SU-DHL-6 (cell line): ENCODE data around the gene LRRN3.

Experiments used
- H2AFZ ChIP-seq: fragments of 200-600 bp; sonication (generic); 2 replicates; pipeline ENCODE4 v1.6.1; 2014; ENCODE audit warnings: low read depth, mild to moderate bottlenecking, moderate library complexity, mixed read lengths, antibody characterized with exemption, low read length; ENCODE audit not compliant: severe bottlenecking
- H3F3A ChIP-seq: fragments of 200-600 bp; shearing (Covaris generic); 2 replicates; pipeline ENCODE4 v1.6.0; 2016; ENCODE audit warnings: antibody characterized with exemption, mild to moderate bottlenecking; ENCODE audit not compliant: insufficient read depth
- H3K27ac ChIP-seq: fragments of 200-600 bp; sonication (generic); 2 replicates; pipeline ENCODE4 v1.5.1; 2016; ENCODE audit warnings: low read depth, mild to moderate bottlenecking, low read length, moderate library complexity, mixed read lengths
- H3K27me3 ChIP-seq: fragments of 200-600 bp; sonication (generic), shearing (Covaris generic); 2 replicates; pipeline ENCODE4 v1.6.0; 2014; ENCODE audit warnings: mild to moderate bottlenecking, low read length
- H3K36me3 ChIP-seq: fragments of 200-600 bp; sonication (generic); 2 replicates; pipeline ENCODE4 v1.6.1; 2014; ENCODE audit warnings: mild to moderate bottlenecking, low read length, mixed read lengths
- H3K4me2 ChIP-seq: fragments of 300-600, 200-600 bp; shearing (Covaris generic), sonication (generic); 2 replicates; pipeline ENCODE4 v1.6.0; 2014; ENCODE audit warnings: low read length, low read depth, mild to moderate bottlenecking; ENCODE audit not compliant: poor library complexity, severe bottlenecking
- H3K4me3 ChIP-seq: fragments of 200-600 bp; sonication (generic); 2 replicates; pipeline ENCODE4 v1.5.1; 2014; ENCODE audit warnings: antibody characterized with exemption, low read length, mild to moderate bottlenecking, mixed read lengths; ENCODE audit not compliant: insufficient read depth, poor library complexity, severe bottlenecking
- H3K79me2 ChIP-seq: fragments of 200-600 bp; sonication (generic); 2 replicates; pipeline ENCODE4 v1.6.1; 2014; ENCODE audit warnings: mild to moderate bottlenecking, low read length, moderate library complexity; ENCODE audit not compliant: insufficient read depth
- H3K9ac ChIP-seq: fragments of 200-600 bp; sonication (generic); 2 replicates; pipeline ENCODE4 v1.7.0; 2014; ENCODE audit warnings: mild to moderate bottlenecking, low read length
- H3K9me2 ChIP-seq: fragments of 200-600 bp; sonication (generic); replicated peaks from 2 replicates; pipeline ENCODE4 v1.6.1; 2014; ENCODE audit warnings: low read length; ENCODE audit not compliant: insufficient read depth
- H3K9me3 ChIP-seq: fragments of 200-600 bp; sonication (generic); 2 replicates; pipeline ENCODE4 v1.6.1; 2014; ENCODE audit warnings: low read length, mixed read lengths; ENCODE audit not compliant: insufficient read depth
- H4K20me1 ChIP-seq: fragments of 200-600 bp; sonication (generic); 2 replicates; pipeline ENCODE4 v1.6.1; 2014; ENCODE audit warnings: low read depth, mild to moderate bottlenecking, antibody characterized with exemption, low read length, moderate library complexity, mixed read lengths
- EZH2phosphoT487 ChIP-seq: fragments of 200-600 bp; sonication (generic), shearing (Covaris generic); conservative IDR thresholded peaks from 2 replicates; pipeline ENCODE4 v1.6.1; 2018; ENCODE audit warnings: mild to moderate bottlenecking, antibody characterized with exemption, low read length, moderate library complexity, mixed read lengths
- TF ChIP-seq, protein P1 (sequence below): fragments of 200-600 bp; sonication (generic); IDR thresholded peaks from one replicate; pipeline ENCODE4 v1.5.1; 2017; ENCODE audit warnings: antibody characterized with exemption, mild to moderate bottlenecking, low read length, moderate library complexity; ENCODE audit not compliant: insufficient read depth, poor library complexity, severe bottlenecking

The LRRN3 gene

DNA sequence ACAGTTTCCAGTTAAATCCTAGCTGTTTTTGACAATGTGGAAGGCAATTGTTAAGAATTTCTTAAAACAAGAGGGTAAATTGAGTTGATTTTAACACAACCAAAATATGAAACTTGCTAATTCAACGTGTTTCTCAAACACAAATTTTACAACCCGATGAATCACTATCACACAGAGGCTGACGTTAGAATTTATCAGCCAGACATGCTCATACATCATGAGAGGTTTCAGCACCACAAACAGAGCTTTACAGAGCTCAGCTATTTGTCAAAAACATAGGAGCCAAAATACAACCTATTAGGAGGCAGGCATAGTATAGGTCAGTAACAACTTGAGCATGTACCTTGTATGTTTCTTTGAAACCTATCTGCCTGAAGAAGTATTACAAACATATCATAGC, 36.1 kb downstream of the LRRN3 start:
- Histone ChIP-seq H3K9me2 (no peaks in the 10 kb centered on the region), H3K4me2 (no peak overlapping the region), H3K79me2 (no peaks in the 10 kb centered on the region), H3F3A (peaks cover 15% of the 10 kb centered on the region; the same call in 1 of the 2 replicates), H3K27ac (no peak overlapping the region), H3K9ac (no peak overlapping the region), H3K27me3 (no peaks in the 10 kb centered on the region), H3K36me3 (0 out of 2 replicates have a peak, but pooled peaks cover 13% of the 10 kb centered on the region), H2AFZ (no peak overlapping the region), H3K4me3 (no peak overlapping the region), H4K20me1 (0 out of 2 replicates have a peak, but pooled peaks cover 5% of the 10 kb centered on the region), H3K9me3 (no peaks in the 10 kb centered on the region)
- TF ChIP-seq EZH2phosphoT487: no peak
- TF ChIP-seq, protein P1, sequence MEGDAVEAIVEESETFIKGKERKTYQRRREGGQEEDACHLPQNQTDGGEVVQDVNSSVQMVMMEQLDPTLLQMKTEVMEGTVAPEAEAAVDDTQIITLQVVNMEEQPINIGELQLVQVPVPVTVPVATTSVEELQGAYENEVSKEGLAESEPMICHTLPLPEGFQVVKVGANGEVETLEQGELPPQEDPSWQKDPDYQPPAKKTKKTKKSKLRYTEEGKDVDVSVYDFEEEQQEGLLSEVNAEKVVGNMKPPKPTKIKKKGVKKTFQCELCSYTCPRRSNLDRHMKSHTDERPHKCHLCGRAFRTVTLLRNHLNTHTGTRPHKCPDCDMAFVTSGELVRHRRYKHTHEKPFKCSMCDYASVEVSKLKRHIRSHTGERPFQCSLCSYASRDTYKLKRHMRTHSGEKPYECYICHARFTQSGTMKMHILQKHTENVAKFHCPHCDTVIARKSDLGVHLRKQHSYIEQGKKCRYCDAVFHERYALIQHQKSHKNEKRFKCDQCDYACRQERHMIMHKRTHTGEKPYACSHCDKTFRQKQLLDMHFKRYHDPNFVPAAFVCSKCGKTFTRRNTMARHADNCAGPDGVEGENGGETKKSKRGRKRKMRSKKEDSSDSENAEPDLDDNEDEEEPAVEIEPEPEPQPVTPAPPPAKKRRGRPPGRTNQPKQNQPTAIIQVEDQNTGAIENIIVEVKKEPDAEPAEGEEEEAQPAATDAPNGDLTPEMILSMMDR: no peak

DNA sequence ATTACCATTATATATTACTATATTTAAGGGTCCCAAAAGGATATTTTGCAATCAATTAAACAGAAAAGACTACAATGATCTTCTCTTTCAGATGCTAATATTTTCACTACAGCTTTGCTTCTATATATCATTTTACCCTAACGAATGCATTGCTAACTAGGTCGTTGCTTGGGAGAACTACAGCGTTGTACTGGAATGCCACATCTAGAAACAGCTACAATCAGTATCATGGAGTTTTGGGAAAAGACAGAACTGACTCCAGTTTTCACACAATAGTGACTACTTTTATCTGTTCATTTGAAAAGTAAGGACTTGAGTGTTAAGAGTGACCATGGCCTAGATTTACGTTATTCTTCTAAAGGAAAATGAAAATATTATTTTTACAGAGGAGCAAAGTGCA, 38.5 kb downstream of the LRRN3 start:
- Histone ChIP-seq H3K9me2 (no peaks in the 10 kb centered on the region), H3K4me3 (no peak overlapping the region), H3K27me3 (no peaks in the 10 kb centered on the region), H3K9ac (no peak overlapping the region), H3K27ac (no peak overlapping the region), H4K20me1 (0 out of 2 replicates have a peak, but pooled peaks cover 5% of the 10 kb centered on the region), H3K36me3 (0 out of 2 replicates have a peak, but pooled peaks cover 3% of the 10 kb centered on the region), H3K9me3 (no peaks in the 10 kb centered on the region), H3F3A (peaks cover 15% of the 10 kb centered on the region; the same call in 1 of the 2 replicates), H3K4me2 (no peak overlapping the region), H2AFZ (no peak overlapping the region), H3K79me2 (no peaks in the 10 kb centered on the region)
- TF ChIP-seq EZH2phosphoT487: no peak
- TF ChIP-seq, protein P1: no peak

DNA sequence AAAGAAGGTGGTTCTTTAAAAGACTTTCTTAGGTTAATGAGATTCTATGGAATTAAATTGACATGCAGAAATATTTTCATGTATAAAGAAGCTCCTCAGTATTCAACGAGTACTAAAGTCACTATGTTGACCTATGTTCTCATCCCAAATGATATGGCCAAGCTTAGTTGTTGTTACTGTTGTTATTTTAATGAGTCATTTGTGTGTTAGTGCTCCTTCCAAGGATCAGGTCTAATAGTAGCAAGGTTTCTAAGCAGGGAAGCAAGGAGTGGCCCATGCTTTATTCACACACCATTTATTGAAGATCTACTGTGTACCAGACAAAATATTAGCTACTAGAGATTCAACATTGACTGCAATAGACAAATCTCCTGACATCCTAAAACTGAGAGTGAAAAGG, 41.9 kb downstream of the LRRN3 start:
- no peaks in the 10 kb centered on the region for H3K9me3 ChIP-seq
- H3K4me3 ChIP-seq: no peak overlapping the region
- no peak overlapping the region for H3K9ac ChIP-seq
- no peak for TF ChIP-seq EZH2phosphoT487
- TF ChIP-seq, protein P1: no peak
- H3K27ac ChIP-seq: no peak overlapping the region
- H3K36me3 ChIP-seq: no peaks in the 10 kb centered on the region
- no peaks in the 10 kb centered on the region for H3K27me3 ChIP-seq
- H3K79me2 ChIP-seq: no peaks in the 10 kb centered on the region
- H3K9me2 ChIP-seq: no peaks in the 10 kb centered on the region
- H3K4me2 ChIP-seq: no peak overlapping the region
- no peaks in the 10 kb centered on the region for H4K20me1 ChIP-seq
- peaks cover 6% of the 10 kb centered on the region for H3F3A ChIP-seq
- H2AFZ ChIP-seq: no peak overlapping the region
